Stimulated activated CD8-positive, alpha-beta memory T cell treated with anti-CD3 and anti-CD28 coated beads, Interleukin-7, amount 100 ng/mL, for 4 hours (primary cell): Measurements from ENCODE around the gene ATG10.

Source experiments
- DNase-seq, 2 donors: peaks; one replicate each; pipeline ENCODE4 v3.0.0-alpha.2; 2020; ENCODE audit warnings: low read depth in 2 of 2

The ATG10 gene

DNA sequence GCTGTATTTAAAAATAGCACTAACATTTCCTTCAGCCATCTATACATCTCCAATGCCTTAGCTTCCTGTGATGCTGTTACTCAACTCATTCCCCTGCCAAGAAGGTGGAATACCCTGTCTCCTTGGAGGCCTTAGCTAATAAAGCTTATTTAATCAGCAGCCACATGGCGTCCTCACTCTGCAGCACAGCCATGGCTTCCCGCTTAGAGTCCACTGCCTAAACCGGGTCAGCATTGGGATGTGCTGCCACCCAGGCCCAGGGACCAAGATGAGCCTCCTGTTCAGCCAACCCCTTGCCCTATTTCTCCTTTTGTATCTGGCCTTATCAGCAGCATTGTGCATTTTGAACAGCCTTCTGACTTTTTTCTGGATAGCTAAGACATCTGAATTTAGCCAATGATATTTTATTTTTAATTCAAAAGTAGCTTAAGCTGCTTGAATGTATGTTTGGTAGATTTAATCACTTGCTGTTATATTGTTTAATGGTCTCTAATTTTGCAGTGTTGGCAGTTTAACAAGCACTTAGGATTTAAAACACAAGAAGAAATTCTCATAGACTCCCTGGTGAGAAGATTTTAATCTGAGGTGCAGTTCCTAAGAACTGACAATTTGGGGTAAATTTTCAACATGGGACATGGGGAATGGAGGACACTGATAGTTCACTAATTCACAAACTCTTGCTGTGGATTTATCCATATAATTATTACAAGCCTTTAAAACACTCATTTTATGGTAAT, 193.3 kb downstream of the ATG10 start:
- DNase-seq: no peak

DNA sequence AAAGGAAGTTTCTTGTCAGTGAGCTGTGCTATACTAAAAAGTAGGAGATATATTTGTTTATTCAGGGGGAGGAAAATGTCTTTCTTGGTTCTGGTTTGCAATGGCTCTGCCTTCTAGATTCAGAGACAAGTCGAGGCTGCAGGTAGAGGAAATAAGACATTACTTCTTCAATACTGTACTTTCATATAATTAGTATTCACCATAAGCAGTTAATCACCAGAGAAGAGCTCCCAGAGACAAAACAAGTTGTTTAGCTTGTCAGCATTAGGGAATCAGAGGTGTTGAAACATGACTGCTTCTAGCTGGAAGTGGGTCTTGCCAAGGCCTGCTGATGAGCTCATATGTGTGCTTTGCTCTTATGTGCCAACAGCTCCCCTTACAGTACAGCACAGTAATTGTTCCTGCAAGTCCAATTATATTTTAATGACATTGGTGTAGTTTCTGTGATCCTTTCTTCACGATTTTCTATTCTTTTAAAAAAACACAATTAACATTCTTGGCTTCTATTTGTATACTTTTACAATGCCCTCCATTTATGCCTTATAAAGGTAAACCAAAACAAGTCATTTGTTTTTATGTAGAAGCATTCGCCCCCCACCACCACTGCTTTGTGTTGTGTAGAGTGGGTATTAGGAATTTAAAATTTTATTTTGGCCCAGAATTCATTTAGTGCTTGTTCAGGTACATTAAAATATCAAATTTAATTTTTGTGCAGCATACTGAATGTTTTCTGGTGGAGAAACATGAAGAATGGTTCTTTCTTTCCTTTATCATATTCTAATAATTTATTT, 194.1 kb downstream of the ATG10 start:
- DNase-seq: peak in 1 of 2 donors; percentile 2

DNA sequence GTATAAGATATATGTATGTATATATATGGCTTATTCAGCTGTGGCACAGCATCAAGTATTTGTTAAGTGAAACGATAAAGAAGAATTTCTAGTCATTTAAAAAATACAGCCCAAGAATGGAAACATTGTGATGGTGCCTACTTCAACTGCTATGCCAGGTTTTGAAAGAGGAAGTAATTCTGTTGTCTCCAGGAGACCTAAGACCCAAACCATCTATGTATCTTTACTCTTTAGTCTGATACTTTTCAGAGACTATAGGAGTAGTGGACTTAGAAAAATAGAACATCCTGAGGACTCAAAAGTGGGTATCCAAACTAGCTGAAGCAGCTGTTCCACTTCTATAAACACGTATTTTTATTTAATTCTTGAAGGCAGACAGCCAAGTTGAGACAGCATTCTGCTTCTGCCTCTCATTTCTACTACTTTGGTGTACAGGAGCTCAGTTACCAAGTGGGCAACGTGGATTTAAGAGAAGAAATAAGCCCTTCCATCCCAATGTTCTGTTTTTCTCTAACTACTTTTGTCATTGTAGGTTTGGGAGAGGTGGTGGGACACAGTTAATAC, 195.6 kb downstream of the ATG10 start:
- no peak for DNase-seq

DNA sequence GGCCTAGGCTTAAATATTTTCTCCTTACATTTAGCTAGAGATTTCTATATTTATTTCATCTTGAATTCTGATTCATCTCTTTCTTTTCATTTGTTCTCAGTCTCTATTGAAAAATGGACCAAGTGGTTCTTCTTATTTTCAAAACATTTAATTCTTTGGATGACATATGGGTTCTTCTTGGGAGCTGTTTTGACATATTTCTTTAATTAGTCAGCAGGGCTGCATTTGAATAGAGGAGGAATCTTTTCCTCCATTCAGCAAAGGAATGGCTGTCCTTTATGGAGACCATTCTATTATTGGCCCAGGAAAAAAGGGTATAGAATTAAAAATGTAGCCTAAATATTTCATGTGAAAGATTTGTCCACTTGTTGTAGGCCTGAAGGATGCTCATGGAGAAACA, 196.5 kb downstream of the ATG10 start:
- no peak for DNase-seq

DNA sequence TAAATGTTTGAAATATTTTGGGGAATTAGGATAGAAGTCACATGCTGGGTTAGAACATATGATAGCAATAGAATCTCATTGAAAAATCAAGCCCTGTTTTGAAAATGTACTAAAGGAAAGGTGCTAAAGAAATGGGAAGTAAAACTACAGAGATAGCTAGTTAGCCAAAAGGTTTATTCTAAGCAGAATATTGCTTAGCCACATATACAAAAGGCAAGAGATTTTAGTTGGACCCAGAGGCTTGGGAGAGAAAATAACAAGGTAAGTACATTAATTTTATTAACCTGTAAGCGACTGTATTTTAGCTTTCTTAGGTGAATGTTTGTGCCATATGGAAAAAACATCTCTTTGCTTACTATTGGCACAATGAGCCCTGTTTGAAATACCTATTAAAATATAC, 198.1 kb downstream of the ATG10 start:
- DNase-seq: no peak

DNA sequence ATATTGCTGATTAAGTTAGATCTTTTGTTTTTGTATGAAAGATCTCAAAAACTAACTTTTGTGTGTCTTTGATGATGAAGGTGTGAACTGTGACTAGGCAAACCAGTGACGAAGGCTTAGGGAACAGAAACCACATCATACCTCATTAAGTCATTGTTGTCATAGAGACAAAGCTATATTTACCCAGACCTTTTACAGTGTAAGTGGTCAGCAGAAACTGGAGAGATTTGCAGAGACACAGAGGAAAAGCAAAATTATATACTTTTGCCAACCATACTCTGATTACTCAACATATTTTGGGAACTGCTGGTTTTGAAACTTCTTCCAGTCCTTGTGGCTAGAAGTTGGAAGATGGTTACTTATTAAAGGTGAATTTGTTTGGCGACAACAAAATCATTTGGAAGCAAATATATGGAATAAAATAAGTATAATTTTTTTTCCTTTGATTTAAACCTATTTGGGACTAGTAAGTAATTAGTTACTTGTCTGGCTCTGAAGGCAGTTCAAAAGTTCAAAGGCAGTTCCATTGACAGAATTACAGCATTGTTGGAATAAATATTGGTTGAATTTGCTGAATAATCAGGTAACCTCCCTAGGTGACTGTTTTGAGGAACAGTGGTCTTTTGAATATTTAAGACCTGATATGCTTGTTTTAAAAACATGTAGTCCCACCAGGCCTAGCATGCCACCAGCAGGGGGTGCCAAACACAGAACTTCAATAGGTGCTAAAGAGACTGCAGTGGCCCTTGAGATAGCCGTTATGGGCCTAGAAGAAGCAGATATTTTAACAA, 202.5 kb downstream of the ATG10 start:
- DNase-seq: peak; percentile 12 to 33

DNA sequence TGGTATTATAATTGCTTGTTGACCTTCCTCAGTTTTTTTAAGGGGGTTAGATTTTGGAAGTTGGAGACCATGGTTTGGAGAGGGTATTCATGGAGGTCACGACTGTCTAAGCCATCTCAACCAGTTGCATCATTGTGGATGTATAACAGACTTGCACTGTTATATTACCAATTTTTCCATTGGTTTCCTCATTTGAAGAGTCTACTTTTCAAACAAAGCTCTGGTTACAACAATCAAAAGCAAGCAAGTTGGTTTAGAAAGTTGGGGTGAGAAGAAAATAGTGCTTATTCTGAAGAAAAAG, 203.0 kb downstream of the ATG10 start:
- no peak for DNase-seq

DNA sequence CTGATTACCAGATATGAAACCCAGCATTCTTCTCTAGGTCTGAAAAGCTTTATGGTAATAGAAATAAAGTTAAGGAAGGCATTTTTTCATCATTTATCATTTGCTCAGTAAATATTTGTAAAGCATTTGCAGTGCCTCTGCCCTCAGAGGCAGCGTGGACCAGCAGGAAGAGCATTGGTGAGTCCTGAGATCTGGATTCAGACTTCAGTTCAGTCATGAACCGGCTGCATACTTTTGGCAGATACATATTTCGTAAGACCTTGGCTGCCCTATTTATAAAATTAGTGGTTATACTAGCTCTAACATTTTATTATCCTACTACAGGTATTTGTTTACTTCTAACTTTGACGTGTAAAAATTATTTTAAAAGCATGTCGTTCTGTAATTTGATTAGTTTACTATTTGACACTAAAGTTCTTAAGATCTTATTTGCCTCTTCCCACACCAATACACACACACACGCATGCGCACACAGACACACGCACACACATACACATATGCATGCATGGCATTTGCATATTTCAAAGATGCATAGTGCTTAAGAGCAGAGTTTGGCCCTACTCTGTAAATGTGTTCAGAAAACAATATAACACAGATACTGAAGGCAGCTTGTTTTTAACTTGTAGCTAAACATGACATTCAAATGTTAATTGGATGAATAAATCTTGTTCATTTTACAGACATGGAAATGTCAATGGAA, 204.4 kb downstream of the ATG10 start:
- DNase-seq: no peak

DNA sequence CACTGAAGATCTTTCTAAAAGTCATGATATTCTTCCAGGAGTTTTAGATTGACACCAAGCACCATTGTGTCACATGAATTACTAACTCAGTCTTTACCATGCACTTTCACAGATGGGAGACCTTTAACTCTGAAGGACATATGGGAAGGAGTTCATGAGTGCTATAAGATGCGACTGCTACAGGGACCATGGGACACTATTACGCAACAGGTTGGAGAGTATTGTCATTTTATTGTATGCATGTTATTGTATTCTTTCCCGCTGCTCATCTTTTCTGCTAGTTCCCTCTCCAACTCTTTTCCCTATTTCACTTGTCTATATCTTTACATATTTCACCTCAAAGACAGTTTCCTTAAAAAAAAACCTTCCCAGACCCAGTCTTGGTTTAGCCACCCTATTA, 206.6 kb downstream of the ATG10 start:
- no peak for DNase-seq

DNA sequence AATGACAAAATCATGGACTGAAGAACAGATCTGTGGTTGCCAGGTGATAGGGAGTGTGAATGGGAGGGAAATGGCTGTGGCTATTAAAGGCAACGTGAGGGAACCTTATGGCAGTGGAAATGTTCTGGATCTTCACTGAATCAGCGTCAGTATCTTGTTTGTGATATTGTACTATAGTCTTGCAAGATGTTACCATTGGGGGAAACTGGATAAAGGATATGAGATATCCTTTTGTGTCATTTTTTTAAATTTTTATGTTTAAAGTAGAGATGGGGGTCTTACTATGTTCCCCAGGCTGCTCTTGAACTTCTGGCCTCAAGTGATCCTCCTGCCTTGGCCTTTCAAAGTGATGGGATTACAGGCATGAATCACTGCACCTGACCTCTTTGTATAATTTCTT, 210.8 kb downstream of the ATG10 start:
- DNase-seq: no peak

DNA sequence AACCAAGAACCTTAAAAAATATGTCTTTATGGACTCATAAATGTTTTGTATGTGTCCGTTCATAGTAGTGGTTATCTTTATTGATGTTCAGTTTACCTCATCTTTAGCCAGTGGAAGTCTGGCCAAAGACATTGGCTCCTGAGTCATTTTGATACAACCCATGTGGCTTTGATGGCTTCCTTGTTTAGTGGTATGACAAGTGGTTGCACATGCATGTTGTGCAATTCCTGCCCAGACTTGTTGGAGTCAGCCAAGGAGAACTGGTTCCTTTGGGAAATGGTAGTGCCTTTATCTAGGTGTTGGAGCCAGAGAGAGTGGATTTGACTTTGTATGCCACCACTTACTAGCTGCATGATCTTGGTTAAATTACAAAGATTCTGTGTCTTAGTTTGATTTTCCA, 212.0 kb downstream of the ATG10 start:
- no peak for DNase-seq

DNA sequence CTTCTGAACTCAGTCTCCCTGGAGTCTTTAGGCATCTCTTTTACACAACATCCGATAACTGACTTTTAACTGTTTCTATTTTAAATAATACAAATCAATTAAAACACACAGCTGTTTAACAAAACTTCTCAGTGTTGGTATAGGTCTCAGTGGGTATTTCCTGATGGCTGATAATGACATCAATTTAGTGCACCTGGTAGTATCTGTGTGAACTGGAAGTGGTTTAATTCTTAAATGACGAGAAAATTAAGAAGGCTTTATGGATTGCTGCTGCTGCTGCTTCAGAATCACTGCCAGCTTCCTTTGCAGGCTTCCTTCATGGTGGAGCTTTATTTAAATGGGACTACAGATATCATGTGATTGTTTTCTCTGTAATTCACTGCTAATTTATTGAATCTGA, 214.0 kb downstream of the ATG10 start:
- no peak for DNase-seq

DNA sequence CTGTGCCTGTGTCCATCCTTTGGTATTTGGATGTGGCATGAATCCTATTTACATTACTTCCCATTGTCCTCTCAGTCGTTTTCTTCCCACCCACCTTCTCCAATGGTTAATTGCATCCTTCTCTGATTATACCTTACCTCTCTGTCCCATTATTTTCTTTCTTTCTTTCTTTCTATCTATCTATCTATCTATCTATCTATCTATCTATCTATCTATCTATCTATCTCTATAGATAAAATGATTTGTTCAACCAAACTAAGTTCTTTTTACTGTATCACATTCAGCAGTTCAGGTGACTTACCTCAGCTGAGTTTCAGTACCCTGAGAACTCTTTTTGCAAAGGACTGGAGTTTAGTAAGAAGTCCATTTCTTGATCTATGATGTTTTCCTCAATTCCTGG, 225.7 kb downstream of the ATG10 start:
- DNase-seq: no peak

DNA sequence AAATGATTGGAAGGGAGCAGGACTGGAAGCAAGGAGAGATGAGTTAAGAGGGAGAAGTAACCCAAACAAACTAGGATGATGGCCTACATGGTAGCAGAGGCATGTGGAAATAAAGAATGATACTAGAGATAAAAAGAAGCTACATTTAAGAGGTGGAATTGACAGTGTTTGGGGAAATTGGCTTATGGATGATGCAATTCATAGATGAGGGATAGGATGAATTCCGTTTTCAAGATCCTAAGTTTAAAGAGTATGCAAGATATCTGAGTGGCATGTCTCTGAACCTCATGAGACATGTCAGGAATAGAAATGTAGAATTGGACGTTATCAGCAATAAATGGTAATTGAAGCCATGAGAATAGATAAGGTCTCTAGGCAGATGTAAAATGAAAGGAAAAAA, 232.7 kb downstream of the ATG10 start:
- DNase-seq: no peak

DNA sequence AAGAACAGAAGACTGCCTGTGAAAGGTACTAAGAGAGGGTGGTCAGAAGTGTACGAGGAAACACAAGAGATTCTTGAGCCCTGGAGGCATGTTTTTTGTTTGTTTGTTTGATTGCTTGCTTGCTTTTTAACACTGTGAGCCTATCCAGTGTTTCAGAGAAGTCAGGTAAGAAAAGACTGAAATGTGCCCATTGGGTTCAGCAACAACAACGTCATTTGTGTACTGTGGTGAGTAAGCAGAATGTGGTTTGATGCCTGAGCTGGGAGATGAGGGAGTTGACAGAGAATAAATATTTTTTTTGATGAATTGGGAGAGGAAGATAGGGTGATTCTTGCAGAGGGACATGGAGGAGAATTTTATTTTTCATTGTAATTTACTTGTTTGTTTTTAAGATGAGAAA, 233.2 kb downstream of the ATG10 start:
- DNase-seq: no peak

DNA sequence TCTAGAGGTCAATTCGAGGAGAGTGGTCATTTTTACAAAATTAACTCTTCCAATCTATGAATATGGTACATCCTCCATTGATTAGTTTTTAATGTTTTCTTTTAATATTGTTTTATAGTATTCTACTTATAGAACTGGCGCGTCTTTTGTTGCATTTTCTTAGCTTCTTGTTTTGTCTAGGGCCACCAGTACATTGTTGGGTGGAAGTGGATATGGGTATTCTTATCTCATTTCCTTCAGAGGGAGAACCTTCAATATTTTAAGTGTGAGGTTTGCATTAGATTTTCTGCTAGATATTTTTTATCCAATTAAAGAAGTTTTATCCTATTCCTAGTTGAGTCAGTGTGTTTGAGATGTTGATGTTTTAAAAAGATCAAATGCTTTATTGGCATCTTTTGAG, 236.5 kb downstream of the ATG10 start:
- no peak for DNase-seq

DNA sequence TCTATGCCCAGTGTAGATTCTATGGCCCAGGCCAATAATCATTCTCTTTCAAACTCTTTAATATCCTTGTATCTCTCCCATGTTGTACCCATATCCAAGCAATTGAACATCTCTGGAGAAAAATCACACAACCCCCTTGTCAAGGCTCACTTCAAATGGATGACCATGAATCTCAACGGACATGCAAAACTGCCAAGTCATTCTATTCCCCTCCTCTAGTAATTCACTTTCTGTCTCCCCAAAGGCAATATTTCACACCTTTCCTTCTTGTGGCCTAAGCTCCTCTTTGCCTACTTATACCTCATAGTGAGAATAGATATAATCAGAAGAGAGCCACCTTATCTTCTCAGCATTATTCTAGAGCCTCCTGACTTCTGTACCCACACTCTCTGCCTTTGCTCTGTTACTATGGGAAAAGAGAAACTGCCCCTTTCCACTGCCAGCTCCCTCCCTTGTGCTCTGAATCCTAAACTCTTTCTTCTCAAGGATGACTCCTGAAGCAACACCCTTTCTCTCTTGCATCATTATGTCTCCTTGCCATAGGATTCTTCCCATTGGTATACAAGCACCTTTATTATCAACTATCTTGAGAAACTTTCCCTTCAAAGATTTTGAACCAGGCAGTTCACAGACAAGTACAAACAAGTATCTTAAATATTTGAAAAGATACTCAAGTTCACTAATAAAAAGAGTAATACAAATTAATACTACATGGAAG, 240.2 kb downstream of the ATG10 start:
- DNase-seq: no peak

DNA sequence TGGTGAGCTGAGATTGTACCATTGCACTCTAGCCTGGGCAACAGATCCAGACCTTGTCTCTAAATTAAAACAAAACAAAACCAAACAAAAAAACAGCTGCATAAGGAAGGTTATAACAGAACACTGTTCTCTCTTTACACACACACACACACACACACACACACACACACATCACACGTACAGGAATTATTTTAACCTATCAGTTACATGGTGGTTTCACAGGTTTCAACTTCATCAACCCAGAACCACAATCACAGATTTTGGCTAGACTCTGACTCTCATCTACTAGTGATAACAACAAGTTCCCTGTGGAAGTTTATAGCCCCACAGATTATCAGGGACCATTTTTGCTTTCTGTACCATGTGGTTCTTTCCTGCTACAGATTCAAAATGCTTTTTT, 246.1 kb downstream of the ATG10 start:
- no peak for DNase-seq

DNA sequence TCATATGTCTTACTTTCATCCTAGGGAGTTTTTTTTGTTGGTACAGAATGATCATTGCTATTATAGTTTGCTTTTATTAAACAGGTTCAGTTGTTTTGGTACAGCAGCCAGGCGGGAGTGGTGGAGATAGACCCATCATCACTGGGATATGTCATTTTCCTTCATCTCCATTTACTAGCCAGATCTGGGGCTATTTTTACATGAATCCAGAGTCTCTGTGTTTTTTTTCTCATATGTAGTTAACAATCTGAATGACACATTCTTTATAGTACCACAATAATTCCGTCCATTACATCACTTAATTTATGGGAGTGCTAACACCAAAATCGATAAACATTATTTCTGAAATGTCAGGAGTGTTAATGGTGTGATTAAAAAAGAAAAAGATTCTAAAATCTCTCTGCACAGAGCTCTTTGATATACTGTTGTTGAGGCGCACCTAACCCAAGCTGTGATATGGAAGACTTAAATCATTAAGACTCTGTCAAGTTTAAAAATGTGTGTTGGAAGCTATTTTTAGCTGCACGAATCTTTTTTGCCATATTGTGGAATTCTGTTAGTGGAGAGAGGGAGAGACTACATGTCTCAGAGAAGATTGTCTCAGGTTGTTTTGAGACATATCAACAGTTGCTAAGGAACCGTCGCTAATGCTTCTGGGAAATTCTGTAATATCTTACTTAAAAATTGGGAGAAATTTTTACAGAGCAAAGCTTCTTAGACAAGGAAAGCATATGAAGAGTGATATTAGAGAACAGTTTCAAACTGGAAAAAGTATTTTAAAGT, 246.7 kb downstream of the ATG10 start:
- no peak for DNase-seq

DNA sequence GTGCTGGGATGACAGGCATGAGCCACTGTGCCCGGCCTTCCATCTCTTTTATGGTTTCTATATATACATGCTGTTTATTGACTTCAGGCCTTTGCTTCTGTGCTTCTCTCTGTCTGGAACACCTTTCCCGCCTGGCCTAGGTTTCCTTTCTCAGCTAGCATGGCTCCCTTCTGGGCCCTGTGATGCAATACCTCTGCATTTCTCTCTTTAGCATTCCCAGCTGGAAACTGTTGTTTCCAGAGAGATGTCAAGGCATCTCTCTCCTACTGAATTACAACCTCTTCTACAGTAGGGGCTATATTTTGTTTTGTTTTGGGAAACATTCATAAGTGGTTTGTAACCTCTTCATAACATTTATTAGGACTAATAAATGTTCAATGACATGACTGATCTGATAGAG, 249.2 kb downstream of the ATG10 start:
- no peak for DNase-seq
